Stomach (tissue), 4 donors: ENCODE data around the gene NUP93.
"Not testable (repeated sequence)": the region's sequence is repeated elsewhere in the genome, so short reads cannot be mapped to it uniquely, and the experiment has no call there.

Experiments used
- POLR2A ChIP-seq, 4 donors: fragments of 450-650 bp; IDR thresholded peaks; one replicate each; pipeline ENCODE4 v1.6.1; 2016; ENCODE audit warnings: antibody characterized with exemption in 4 of 4, control low read depth in 2 of 4, mild to moderate bottlenecking in 1 of 4, moderate library complexity in 1 of 4
- POLR2AphosphoS5 ChIP-seq, 3 donors: sonication (generic); formaldehyde crosslinking; IDR thresholded peaks; one replicate each; pipeline ENCODE4 v1.6.1; 2016; ENCODE audit warnings: antibody characterized with exemption in 3 of 3
- TF ChIP-seq, protein P1 (sequence below), 7 experiments: fragments of 450-650 bp in 4 of 7; fragments of 200-600 bp in 3 of 7; sonication (generic) in 3 of 7; IDR thresholded peaks; one replicate each; pipeline ENCODE4 v1.5.1; 2016 to 2019; ENCODE audit warnings: antibody characterized with exemption in 7 of 7, control low read depth in 2 of 7, mild to moderate bottlenecking in 1 of 7

DNA sequence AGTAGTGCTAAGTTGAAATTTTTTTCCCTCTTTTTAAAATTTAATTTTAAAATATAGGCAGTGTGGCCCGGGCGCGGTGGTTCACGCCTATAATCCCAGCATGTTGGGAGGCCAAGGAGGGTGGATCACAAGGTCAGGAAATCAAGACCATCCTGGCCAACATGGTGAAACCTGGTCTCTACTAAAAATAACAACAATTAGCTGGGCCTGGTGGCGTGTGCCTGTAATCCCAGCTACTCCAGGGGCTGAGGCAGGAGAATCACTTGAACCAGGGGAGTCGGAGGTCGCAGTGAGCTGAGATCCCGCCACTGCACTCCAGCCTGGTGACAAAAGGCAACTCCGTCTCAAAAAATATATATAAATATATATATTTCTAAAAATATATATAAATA is 77.7 kb downstream of the NUP93 start:
- TF ChIP-seq, protein P1, sequence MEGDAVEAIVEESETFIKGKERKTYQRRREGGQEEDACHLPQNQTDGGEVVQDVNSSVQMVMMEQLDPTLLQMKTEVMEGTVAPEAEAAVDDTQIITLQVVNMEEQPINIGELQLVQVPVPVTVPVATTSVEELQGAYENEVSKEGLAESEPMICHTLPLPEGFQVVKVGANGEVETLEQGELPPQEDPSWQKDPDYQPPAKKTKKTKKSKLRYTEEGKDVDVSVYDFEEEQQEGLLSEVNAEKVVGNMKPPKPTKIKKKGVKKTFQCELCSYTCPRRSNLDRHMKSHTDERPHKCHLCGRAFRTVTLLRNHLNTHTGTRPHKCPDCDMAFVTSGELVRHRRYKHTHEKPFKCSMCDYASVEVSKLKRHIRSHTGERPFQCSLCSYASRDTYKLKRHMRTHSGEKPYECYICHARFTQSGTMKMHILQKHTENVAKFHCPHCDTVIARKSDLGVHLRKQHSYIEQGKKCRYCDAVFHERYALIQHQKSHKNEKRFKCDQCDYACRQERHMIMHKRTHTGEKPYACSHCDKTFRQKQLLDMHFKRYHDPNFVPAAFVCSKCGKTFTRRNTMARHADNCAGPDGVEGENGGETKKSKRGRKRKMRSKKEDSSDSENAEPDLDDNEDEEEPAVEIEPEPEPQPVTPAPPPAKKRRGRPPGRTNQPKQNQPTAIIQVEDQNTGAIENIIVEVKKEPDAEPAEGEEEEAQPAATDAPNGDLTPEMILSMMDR (IDR thresholded peaks at IDR 0.05), result not testable (repeated sequence)
- TF ChIP-seq POLR2A, POLR2AphosphoS5 (IDR thresholded peaks at IDR 0.05): not testable (repeated sequence)
